HG03025 (cell line): ENCODE measurements around the gene CMC4.
A peak's percentile ranks its signal among the peaks of the same experiment; 100 is the strongest.

Experiments used
- ATAC-seq: cut with Tn5 transposase; IDR thresholded peaks from one replicate; pipeline ENCODE4 v1.9.1; 2021; ENCODE audit warnings: mild to moderate bottlenecking, moderate library complexity; ENCODE audit not compliant: unreplicated experiment, low FRiP score

The CMC4 gene, protein sequence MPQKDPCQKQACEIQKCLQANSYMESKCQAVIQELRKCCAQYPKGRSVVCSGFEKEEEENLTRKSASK

DNA sequence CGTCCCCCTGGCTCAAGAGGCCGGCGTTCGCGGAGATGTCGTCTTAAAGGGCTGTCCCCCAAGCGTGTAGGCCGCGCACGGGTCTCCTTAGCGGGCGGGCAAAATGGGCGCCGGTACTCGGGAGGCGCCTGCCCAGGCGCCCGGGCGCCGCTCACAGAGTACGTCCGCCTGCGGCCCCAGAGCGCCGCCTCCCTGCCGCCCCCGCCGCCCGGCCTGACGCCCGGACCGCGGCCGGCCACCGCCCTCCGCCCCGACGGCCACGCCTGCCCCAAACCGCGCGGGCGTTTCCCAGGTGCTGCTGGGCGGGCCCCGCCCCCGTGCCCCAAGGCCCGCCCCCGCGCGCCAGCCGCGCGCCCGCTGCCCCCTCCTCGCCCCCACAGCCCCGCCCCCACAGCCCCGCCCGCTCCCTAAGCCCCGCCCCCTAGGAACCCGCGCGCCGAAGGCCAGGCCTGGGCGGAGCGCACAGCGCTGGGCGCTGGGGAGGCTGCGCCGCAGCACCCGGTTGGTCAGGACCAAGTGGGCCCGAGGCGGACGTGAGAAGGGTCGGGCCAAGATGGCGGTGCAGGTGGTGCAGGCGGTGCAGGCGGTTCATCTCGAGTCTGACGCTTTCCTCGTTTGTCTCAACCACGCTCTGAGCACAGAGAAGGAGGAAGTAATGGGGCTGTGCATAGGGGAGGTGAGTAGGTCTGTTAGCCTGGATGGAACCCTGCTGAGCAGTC lies at the start of gene CMC4, which contains the start of the genes BRCC3 and MTCP1:
CMC4 (minus strand) TSS at position 162 of the 719 bp plus-strand sequence. CDS start 7,113 bp downstream, outside the sequence.
BRCC3 (plus strand) TSS at position 534 of the 719 bp plus-strand sequence; CDS start at position 554, 20 bp downstream.
MTCP1 (minus strand) TSS at position 162 of the 719 bp plus-strand sequence. CDS start 5,126 bp downstream, outside the sequence.
- ATAC-seq: peak; percentile 92

DNA sequence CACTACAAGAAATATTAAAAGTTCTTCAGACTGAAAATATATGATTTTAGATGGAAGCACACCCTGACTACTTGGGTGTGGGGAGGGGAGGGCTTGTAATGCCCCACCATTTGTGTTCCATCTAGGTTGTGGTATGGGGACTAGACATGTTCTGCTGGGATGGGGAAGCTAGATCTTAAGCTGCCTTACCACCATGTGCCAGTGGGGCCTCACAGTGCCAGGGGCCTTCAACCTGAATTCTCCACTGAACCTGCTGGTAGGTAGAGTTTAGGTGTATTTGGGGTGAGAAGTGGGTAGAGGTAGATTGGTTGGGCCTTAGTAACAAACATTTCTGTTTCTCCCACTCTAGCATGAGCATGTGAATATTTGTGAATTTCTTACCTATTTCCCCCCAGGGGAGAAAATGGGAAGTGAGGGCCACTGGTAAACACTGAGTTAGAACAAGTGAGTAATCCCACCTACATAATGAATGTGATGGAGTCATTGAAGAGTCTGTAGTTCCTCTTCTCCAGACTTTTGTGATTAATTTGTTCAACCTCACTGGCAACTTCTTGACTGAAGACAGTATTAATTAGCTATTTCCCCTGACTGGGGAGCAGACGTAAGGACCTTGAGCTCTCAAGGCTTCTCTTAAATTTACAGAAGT lies 44.4 kb upstream of the CMC4 start:
- ATAC-seq: no peak

GRCh38 chrX:155113097-155113496 lies 42.2 kb upstream of the CMC4 start:
- ATAC-seq: no peak

DNA sequence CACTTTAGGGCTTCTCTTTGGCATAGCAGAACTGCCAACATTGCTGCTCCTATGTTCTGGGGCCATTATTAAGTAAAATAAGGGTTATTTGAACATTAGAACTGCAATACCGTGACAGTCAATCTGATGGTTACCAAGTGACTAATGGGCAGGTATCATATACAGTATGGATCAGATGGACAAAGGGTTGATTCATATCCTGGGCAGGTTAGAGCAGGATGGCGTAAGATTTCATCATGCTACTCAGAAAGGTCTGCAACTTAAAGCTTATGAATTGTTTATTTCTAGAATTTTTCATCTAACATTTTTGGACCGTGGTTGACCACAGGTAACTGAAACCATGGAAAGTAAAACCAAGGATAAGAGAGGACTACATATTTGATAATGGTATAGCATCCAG lies 41.2 kb upstream of the CMC4 start:
- no peak for ATAC-seq

DNA sequence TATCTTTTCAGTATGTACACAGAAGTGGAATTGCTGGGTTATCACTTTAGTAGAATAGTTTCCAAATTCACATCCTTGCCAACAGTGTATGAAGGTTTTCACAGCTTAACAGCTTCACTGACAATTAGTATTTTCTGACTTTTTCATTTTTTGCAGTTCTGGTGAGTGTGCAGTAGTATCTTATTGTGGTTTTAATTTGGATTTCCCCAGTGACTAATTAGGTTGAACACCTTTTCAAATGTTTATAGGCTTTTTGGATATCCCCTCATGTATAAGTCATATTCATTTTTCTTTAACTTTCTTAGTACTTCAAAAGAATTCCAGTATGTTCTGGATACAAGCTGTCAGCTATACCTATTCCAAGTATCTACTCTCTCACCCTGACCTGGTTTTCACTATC lies 37.5 kb upstream of the CMC4 start:
- no peak for ATAC-seq

- no peak for ATAC-seq
Measured at GRCh38 chrX:155105919-155106318, 35.0 kb upstream of the CMC4 start.

DNA sequence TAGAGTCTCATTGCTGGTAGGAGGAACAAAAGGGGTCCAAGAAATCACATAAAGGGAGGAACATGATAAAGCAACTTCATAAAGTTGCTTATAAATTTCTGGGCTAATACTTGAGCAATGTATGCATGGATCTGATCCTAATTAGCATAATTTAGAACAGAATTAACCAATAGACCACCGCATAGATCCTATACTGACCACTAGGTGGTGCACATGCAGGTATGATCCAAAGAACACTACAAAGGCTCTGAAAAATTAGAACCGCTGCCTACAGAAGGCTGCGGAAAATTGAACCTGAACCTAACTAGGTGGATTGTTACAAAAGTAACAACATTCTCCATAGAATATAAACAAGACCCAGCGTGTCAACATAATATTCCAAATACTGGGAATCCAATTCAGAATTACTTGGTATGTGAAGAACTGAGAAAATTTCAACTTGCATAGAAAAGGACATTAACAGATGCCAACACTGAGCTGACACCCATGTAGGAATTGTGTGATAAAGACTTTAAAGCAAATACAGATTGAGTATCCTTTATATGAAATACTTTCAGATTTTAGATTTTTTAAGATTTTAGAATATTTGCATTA lies 23.6 kb upstream of the CMC4 start:
- ATAC-seq: no peak

- no peak for ATAC-seq
Measured at GRCh38 chrX:155086961-155087735, 16.2 kb upstream of the CMC4 start.

DNA sequence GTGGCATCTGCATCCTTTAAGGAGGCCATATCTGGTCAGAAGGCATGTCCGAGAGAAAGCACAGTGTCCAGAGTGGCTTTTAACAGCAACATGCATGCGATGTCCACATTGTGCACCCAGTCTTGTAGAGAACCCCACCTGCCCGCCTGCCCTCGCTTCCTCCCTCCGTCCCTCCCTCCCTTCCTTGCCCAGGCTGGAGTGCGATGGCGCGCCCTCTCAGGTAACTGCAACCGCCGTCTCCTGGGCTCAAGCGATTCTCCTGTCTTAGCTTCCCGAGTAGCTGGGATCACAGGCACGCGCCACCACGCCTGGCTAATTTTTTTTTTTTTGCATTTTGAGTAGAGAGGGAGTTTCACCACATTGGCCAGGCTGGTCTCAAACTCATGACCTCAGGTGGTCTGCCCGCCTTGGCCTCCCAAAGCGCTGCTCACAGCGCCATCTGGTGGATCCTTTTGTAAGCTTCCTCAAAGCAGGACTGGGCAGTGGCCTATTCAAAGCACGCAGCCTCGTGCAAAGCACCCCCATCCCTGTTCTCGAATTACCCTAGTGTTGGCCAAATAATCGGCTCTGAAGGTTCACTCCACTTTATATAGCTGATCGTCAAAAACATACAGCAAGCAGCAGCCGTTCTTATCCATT lies 15.4 kb upstream of the CMC4 start:
- ATAC-seq: no peak

GRCh38 chrX:155071694-155072280 lies 851 bp upstream of the CMC4 start:
- no peak for ATAC-seq

DNA sequence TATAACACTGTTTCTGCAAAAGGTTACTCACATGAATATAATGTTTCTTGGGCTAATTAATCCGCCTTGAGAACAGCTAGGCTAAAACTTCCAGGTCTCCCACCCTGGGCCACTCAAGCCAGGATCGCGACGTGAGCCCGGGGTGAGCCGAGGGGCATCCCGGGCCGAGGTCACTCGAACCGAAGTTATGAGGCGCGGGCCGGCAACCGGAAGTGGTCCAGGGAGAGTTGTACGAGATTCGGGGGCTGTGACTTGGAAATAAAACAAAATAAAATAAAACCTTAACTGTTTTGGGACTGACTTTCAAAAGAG lies 317 bp downstream of the CMC4 start:
- peak; percentile 18 for ATAC-seq

DNA sequence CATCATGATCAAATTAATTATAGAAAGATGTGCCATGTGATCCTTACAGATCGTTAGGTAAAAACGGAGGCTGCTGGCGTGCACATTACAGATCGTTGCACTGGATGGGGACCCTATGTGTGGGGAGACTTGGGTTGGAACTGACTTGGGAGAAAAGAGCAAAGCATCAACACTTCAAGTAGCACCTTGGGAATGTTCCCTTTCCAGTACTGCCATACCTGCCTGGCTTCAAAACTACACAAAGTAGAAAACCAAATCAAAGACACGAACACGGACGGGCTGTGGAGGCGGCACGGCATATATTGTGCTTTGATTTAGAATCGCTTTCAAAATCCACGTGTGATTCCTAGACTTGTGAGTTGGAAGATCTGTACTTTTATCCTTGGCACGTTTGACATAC lies 898 bp downstream of the CMC4 start:
- ATAC-seq: no peak

DNA sequence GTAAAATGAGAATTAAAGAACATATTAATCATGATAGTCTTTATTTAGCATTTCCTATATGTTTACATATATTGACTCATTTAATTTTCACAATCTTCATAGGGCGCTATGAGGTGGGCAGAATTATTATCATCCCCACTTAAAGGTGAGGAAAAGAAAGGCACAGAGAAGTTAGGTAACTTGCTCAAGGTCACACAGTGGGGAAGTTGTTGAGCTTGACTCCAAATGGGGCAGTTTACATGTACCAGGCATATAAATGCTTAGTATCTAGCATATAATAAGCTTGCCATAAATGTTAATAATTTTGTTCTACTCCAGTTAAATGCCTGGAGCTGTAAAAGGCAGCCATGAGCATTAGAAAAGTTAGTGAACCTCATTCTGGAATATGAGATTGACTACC lies 1.5 kb downstream of the CMC4 start:
- ATAC-seq: no peak

DNA sequence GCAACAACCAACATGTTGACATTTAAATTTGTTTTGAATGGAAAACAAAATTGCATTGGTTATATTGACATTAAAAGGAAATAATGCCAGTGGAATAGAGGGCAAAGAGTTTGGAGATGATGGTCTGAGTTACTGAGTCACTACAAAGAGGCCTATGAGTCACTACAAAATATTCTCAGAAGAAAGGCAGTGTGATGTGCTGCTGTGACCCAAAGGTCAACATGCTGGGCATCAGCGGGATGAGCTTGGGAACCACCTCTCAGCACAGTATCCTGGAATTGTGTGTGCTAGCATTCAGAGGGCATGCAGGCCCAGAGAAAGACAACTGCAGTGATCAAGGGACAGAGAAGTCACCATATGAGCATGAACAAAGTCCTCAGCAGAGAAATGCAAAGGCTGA lies 2.8 kb downstream of the CMC4 start:
- no peak for ATAC-seq

DNA sequence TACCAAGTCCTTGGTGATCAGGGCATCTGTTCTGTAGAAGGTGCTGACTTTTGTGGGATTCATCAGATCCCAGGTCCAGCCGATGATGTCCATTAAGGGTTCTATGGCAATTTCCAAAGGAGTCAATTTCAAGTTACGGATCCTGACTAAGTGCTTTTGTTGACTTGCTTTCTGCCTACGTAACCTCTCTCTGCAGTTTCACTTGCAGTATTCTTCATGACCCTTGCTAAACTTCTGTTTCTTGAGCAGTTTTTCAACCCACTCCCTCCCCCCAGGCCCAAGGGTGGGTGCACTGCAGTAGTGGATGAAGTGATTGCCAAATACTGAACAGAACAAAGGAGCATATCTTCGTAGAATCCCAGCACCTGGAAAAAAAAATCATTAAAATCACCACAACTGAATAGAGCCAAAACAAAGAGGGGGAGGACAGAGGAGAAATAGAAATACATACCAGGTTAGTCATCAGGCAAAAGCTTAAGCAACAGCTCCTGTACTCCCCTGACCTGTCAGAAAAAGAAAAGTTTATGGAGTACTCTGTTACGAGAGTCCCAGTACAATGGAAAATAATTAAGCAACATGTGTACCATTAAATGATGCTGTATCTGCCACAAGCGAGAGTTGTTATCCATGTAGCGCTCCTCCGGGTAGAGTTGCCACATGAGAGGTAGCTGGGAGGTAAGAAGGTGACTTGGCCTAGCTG lies 5.8 kb downstream of the CMC4 start:
- no peak for ATAC-seq

DNA sequence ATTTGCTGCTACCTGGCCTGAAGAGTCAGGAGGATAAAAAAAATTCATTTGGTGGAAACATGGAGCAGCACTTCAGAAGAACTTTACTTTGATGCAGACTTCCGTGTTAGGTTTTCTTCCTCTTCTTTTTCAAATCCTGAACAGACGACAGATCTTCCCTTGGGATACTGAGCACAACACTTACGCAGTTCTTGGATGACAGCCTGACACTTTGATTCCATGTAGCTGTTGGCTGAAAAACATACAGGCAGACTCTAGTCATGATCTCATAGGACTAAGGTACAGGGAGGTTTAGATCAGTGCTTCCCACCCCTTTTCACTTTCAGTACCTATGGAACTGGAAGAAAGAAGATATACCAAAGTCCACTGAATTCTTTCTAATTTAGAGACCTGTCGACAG lies 9.2 kb downstream of the CMC4 start:
- ATAC-seq: no peak

- peak; percentile 81 for ATAC-seq
Measured at GRCh38 chrX:155056877-155057792, 13.8 kb downstream of the CMC4 start.

GRCh38 chrX:155056471-155056870 lies 14.5 kb downstream of the CMC4 start:
- ATAC-seq: no peak
